Measurements from ENCODE around the gene CTSA. TPM values are rescaled to one million over a fixed set of nuclear protein-coding genes. Genes with fewer than 3 reads are reported as not detected.

Gene CTSA
- 49.7 and 55.3 TPM in 2 replicates for total RNA-seq
- long read RNA-seq, transcript CTSA-204 (15 exons, 2,149 nt): major isoform, 42 of 50 reads
- long read RNA-seq, partial matches to known transcripts: 1 of 50 reads
- long read RNA-seq, other reads (novel, unspliced or antisense): 3 of 50 reads

DNA sequence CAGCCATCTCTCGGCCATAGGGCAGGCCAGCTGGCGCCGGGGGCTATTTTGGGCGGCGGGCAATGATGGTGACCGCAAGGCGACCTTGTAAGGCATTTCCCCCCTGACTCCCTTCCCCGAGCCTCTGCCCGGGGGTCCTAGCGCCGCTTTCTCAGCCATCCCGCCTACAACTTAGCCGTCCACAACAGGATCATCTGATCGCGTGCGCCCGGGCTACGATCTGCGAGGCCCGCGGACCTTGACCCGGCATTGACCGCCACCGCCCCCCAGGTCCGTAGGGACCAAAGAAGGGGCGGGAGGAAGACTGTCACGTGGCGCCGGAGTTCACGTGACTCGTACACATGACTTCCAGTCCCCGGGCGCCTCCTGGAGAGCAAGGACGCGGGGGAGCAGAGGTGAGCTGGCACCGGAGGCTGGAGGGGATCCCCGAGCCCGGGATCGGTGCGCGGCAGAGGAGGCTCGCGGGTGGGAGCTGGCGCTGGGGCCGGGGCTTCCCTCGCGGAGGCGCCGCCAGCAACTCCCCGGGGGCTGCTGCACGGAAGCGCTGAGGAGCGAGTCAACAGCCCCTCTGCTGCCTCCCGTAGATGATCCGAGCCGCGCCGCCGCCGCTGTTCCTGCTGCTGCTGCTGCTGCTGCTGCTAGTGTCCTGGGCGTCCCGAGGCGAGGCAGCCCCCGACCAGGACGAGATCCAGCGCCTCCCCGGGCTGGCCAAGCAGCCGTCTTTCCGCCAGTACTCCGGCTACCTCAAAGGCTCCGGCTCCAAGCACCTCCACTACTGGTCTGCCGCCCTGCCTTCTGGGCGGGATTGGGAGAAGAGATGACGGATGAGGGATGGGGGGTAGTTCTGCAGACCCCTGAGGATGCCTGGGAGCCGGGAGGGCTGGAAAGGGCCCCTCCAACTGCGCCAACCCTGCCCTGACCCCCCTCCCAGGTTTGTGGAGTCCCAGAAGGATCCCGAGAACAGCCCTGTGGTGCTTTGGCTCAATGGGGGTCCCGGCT, at the start of gene CTSA, which contains the start of gene NEURL2:
Gene CTSA (plus strand): TSS at position 351 of the 999 bp plus-strand sequence. CDS start 234 bp downstream, at position 585.
Gene NEURL2 (minus strand): TSS at position 224 of the 999 bp plus-strand sequence. CDS start 217 bp downstream, at position 7.
- peaks cover 14% of the 10 kb centered on the region for H3K27me3 Mint-ChIP-seq (ENCODE audit: low read depth)
- no peaks in the 10 kb centered on the region for H3K9me3 Mint-ChIP-seq
- no peak for TF ChIP-seq CTCF (conservative IDR thresholded peaks at IDR 0.05)
- no peaks in the 10 kb centered on the region for H3K36me3 Mint-ChIP-seq (ENCODE audit: low read depth)
- peak within 1 kb of the TSS; percentile 92 for H3K27ac Mint-ChIP-seq (ENCODE audit: unreplicated experiment)
- H3K4me1 Mint-ChIP-seq: peaks cover 24% of the 10 kb centered on the region
- peak; percentile 83 for DNase-seq (ENCODE audit: low read depth, low spot score)
- peak within 1 kb of the TSS; percentile 97 for H3K4me3 Mint-ChIP-seq

DNA sequence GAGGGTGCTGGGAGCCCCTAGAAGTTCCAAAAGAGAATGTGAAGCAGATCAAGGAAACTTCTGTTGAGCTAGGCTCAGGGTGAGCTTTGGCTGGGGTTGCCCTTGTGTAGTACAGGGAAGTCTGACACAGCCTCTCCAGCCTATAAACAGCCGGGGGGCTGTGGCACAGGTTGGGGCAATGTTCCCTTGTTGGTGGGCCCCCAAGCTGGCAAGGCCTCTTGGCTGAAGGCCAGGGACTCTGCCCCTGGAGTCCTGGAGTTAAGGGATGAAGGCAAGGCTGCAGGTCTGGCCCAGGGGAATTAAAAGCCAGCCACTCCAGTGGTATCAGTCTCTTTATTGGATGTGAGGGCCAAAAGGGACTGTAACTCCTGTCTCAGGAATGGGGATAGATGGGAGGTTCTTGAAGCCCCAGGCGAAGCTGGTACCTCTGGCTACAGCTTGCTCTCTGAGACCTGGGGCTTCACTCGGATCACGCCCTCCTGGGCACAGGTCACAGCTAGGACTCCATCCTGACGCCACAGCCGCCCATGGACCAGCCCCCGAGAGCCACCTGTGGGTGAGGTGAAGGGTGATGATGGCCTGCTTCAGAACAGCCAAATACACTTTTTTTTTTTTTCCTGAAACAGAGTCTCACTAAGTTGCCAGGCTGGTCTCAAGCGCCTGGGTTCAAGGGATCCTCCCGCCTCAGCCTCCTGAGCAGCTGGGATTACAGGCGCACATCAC, 49.6 kb upstream of the CTSA start:
- Mint-ChIP-seq H3K27ac (ENCODE audit: unreplicated experiment) (no peak overlapping the region), H3K9me3 (no peaks in the 10 kb centered on the region), H3K4me1 (no peaks in the 10 kb centered on the region), H3K27me3 (ENCODE audit: low read depth) (no peaks in the 10 kb centered on the region), H3K36me3 (ENCODE audit: low read depth) (peaks cover 3% of the 10 kb centered on the region), H3K4me3 (no peak overlapping the region)
- DNase-seq (ENCODE audit: low read depth, low spot score): no peak
- TF ChIP-seq CTCF (conservative IDR thresholded peaks at IDR 0.05): no peak

DNA sequence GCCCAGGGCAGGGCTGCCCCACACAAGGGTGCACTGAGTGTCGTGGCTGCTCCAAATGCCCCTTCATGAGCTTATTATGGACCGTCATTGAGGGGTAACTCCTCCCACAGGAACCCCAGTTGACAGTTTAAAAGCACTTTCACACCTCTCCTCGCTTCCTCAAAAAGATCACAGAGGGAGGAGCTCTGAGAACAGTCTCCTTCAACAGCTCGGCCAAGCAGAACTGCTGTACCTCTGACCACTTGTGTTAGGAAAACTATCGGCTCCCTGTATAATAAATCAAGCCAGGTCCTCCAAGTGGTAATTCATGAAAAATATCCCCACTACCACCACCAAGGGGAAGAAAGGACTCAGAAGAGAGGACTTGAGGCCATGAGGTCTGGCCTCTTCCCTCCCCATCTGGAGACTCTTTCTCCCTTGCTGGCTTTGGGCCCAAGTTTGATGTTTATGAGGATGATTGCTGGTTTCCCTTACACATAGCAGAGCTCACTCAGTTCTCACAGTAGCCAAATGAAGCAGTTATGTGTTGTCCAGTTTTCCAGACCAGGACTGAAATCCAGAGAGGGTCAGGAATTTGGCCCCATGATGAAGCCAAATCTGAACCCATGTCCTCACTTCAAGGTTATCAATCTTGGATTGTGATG, 48.8 kb upstream of the CTSA start:
- DNase-seq (ENCODE audit: low read depth, low spot score): no peak
- H3K4me1 Mint-ChIP-seq: no peaks in the 10 kb centered on the region
- no peaks in the 10 kb centered on the region for H3K9me3 Mint-ChIP-seq
- peak overlapping the region; percentile 62 for H3K27ac Mint-ChIP-seq (ENCODE audit: unreplicated experiment)
- H3K36me3 Mint-ChIP-seq (ENCODE audit: low read depth): peaks cover 3% of the 10 kb centered on the region
- no peak for TF ChIP-seq CTCF (conservative IDR thresholded peaks at IDR 0.05)
- no peaks in the 10 kb centered on the region for H3K27me3 Mint-ChIP-seq (ENCODE audit: low read depth)
- no peak overlapping the region for H3K4me3 Mint-ChIP-seq

GRCh38 chr20:45843506-45843905, 47.6 kb upstream of the CTSA start:
- no peak for DNase-seq (ENCODE audit: low read depth, low spot score)
- Mint-ChIP-seq H3K27me3 (ENCODE audit: low read depth) (no peaks in the 10 kb centered on the region), H3K4me3 (no peak overlapping the region), H3K4me1 (no peaks in the 10 kb centered on the region), H3K27ac (ENCODE audit: unreplicated experiment) (no peak overlapping the region), H3K36me3 (ENCODE audit: low read depth) (peaks cover 3% of the 10 kb centered on the region), H3K9me3 (no peaks in the 10 kb centered on the region)
- TF ChIP-seq CTCF (conservative IDR thresholded peaks at IDR 0.05): no peak

- H3K36me3 Mint-ChIP-seq (ENCODE audit: low read depth): peaks cover 3% of the 10 kb centered on the region
- no peak overlapping the region for H3K4me3 Mint-ChIP-seq
- no peak for TF ChIP-seq CTCF (conservative IDR thresholded peaks at IDR 0.05)
- H3K27ac Mint-ChIP-seq (ENCODE audit: unreplicated experiment): no peak overlapping the region
- no peaks in the 10 kb centered on the region for H3K4me1 Mint-ChIP-seq
- DNase-seq (ENCODE audit: low read depth, low spot score): no peak
- no peaks in the 10 kb centered on the region for H3K9me3 Mint-ChIP-seq
- H3K27me3 Mint-ChIP-seq (ENCODE audit: low read depth): no peaks in the 10 kb centered on the region
Observed at GRCh38 chr20:45845452-45845851, 45.7 kb upstream of the CTSA start.

Measured in neural crest cell (in vitro differentiated cells).